Measurements from ENCODE around the gene TEX53. TPM values are rescaled to one million over a fixed set of nuclear protein-coding genes. Genes with fewer than 3 reads are reported as not detected.

TEX53 gene
- total and polyA plus RNA-seq, 2 of the 8 experiments (the other 6 are each of a cell fraction or from before 2014, with no cell fraction given), result not detected

DNA sequence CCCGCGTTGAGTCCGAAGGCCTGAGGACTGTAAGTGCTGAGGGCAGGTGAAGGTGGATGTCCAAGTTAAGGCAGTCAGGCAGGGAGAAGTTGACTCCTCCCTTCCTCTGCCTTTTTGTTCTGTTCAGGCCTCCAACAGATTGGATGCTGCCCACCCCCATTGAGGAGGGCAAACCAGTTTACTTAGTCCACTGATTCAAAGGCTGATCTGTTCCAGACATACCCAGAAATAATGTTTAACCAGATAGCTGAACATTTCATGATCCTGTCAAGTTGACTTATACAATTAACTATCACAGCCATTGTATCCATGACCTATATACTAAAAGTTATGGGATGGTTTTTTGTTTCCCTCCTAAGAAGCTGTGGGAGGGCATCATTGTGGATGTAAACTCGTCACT lies 32.7 kb upstream of the TEX53 start:
- Histone ChIP-seq H2BK15ac (ENCODE audit: low read length) (no peak overlapping the region), H2BK12ac (ENCODE audit: low read depth, low read length) (no peak overlapping the region), H3K79me1 (ENCODE audit: low read depth, low read length) (no peaks in the 10 kb centered on the region), H2BK120ac (replicated peaks; ENCODE audit: low read depth, low read length) (no peak overlapping the region), H3K9me3 (ENCODE audit: insufficient read depth in 2 of 2, low read depth in 1 of 2, low read length in 1 of 2) (no peaks in the 10 kb centered on the region), H3K4ac (replicated peaks; ENCODE audit: insufficient read length, low read depth, low read length) (no peak overlapping the region), H4K20me1 (replicated peaks in 1 of 2; ENCODE audit: control insufficient read depth in 1 of 2, insufficient read depth in 2 of 2, low read length in 2 of 2) (peaks cover 0 to 3% of the 10 kb centered on the region in 2 experiments), H3K4me3 (ENCODE audit: extremely low read depth in 1 of 4, insufficient read depth in 2 of 4, low read depth in 3 of 4, low read length in 4 of 4) (no peak overlapping the region), H2AFZ (ENCODE audit: low read length) (no peak overlapping the region), H3K14ac (ENCODE audit: insufficient read length) (no peak overlapping the region), H3K9ac (replicated peaks in 1 of 4; ENCODE audit: extremely low read depth in 1 of 4, low read depth in 3 of 4, low read length in 3 of 4) (no peak overlapping the region), H2AK5ac (ENCODE audit: low read depth, low read length) (no peak overlapping the region), H4K91ac (replicated peaks; ENCODE audit: insufficient read length, low read length) (no peak overlapping the region), H3K23ac (ENCODE audit: insufficient read length) (no peak overlapping the region), H2BK20ac (ENCODE audit: low read length) (no peak overlapping the region), H3K36me3 (ENCODE audit: control insufficient read depth in 2 of 4, insufficient read depth in 4 of 4, low read length in 3 of 4) (no peaks in the 10 kb centered on the region), H3K27ac (ENCODE audit: low read depth, low read length) (no peak overlapping the region), H4K5ac (ENCODE audit: insufficient read length, low read depth, low read length) (no peak overlapping the region), H2BK5ac (ENCODE audit: low read depth, low read length) (no peak overlapping the region), H3K18ac (ENCODE audit: extremely low read depth, low read length) (no peak overlapping the region), H3K4me2 (ENCODE audit: insufficient read depth in 1 of 2, low read depth in 2 of 2, low read length in 2 of 2) (no peak overlapping the region), H3K79me2 (ENCODE audit: control insufficient read depth in 1 of 2, insufficient read depth in 2 of 2, low read length in 2 of 2) (no peaks in the 10 kb centered on the region), H3K23me2 (ENCODE audit: low read depth, low read length) (no peaks in the 10 kb centered on the region), H4K8ac (ENCODE audit: extremely low read depth, insufficient read depth, low read length) (no peak overlapping the region), H3K4me1 (replicated peaks in 1 of 4; ENCODE audit: control insufficient read depth in 3 of 4, insufficient read depth in 4 of 4, low read length in 3 of 4) (no peaks in the 10 kb centered on the region), H3K56ac (replicated peaks; ENCODE audit: insufficient read length, low read depth, low read length) (no peak overlapping the region), H3K27me3 (replicated peaks in 1 of 4; ENCODE audit: control insufficient read depth in 3 of 4, extremely low read depth in 1 of 4, insufficient read depth in 3 of 4, low read length in 3 of 4) (0 out of 7 replicates have a peak, but pooled peaks cover 0 to 1% (median 0%) of the 10 kb centered on the region in 4 experiments)
- DNase-seq (ENCODE audit: low read depth in 1 of 2, low spot score in 2 of 2), result no peak
- no peak for FAIRE-seq
- WGBS, 2 experiments (ENCODE audit: extremely low coverage in 1 of 2, insufficient coverage in 1 of 2, insufficient read length in 1 of 2, insufficient replicate concordance in 2 of 2, low coverage in 1 of 2, low lambda C conversion rate in 2 of 2, missing lambda C conversion rate in 1 of 2), result 82% methylated on average over 4 of the region's 4 CpGs; no CpG with 5 or more reads in 1 of the 2 experiments
- POLR2A ChIA-PET (ENCODE audit: partially characterized antibody), result interaction anchor here (1.5 kb wide), 1 partner anchor 103 kb away, joined by 3 read pairs; the partner anchor contains the start of gene ATP6V1G1
- CTCF ChIA-PET (ENCODE audit: partially characterized antibody), result interaction anchor here (0.5 to 8.6 kb wide), 4 partner anchors 9 to 324 kb away, joined by 3 to 71 read pairs (median 8); partner anchors contain the start of gene TEX48
- TF ChIP-seq RNF2 (IDR thresholded peaks at IDR 0.05; ENCODE audit: borderline replicate concordance, low read depth, low read length, missing control alignments, poor library complexity, severe bottlenecking), result no peak
- no peak for TF ChIP-seq SUZ12 (IDR thresholded peaks at IDR 0.05; ENCODE audit: low read length)
- no peak for TF ChIP-seq ATF2 (IDR thresholded peaks at IDR 0.05; ENCODE audit: low read length)
- TF ChIP-seq POLR2A (IDR thresholded peaks at IDR 0.05; ENCODE audit: control extremely low read depth in 1 of 2, low read depth in 2 of 2, low read length in 2 of 2), result no peak
- no peak for TF ChIP-seq GTF2F1 (IDR thresholded peaks at IDR 0.05; ENCODE audit: borderline replicate concordance, low read depth, low read length)
- no peak for TF ChIP-seq BCL11A (IDR thresholded peaks at IDR 0.05; ENCODE audit: low read depth in 2 of 2, low read length in 2 of 2)
- no peak for TF ChIP-seq SAP30 (IDR thresholded peaks at IDR 0.05; ENCODE audit: insufficient read depth, insufficient replicate concordance, low read length)
- TF ChIP-seq TBP (IDR thresholded peaks at IDR 0.05; ENCODE audit: low read depth, low read length), result no peak
- no peak for TF ChIP-seq EZH2 (IDR thresholded peaks at IDR 0.05; ENCODE audit: low read depth, low read length, severe bottlenecking)
- TF ChIP-seq SRF (IDR thresholded peaks at IDR 0.05; ENCODE audit: low read depth, low read length), result no peak
- no peak for TF ChIP-seq KDM4A (IDR thresholded peaks at IDR 0.05; ENCODE audit: low read depth, low read length, severe bottlenecking)
- TF ChIP-seq TEAD4 (IDR thresholded peaks at IDR 0.05; ENCODE audit: low read depth, low read length), result no peak

Measured in H1 (cell line).